Choroid plexus epithelial cell (primary cell): ENCODE data around the gene ACRBP.
A peak's percentile ranks its signal among the peaks of the same experiment; 100 is the strongest.

ENCODE experiments used
- DNase-seq: peaks from one replicate; pipeline ENCODE4 v3.0.0-alpha.2; 2010; ENCODE audit warnings: low read depth
- H3K4me3 ChIP-seq: 2 replicates; pipeline ENCODE4 v1.5.1; 2011; ENCODE audit warnings: low read depth, mild to moderate bottlenecking, control low read depth, low read length, moderate library complexity
- TF ChIP-seq, protein P1 (sequence below): conservative IDR thresholded peaks from 2 replicates; pipeline ENCODE4 v1.5.1; 2011; ENCODE audit warnings: low read depth, mild to moderate bottlenecking, control low read depth, inconsistent platforms, low read length, moderate library complexity

The ACRBP gene

DNA sequence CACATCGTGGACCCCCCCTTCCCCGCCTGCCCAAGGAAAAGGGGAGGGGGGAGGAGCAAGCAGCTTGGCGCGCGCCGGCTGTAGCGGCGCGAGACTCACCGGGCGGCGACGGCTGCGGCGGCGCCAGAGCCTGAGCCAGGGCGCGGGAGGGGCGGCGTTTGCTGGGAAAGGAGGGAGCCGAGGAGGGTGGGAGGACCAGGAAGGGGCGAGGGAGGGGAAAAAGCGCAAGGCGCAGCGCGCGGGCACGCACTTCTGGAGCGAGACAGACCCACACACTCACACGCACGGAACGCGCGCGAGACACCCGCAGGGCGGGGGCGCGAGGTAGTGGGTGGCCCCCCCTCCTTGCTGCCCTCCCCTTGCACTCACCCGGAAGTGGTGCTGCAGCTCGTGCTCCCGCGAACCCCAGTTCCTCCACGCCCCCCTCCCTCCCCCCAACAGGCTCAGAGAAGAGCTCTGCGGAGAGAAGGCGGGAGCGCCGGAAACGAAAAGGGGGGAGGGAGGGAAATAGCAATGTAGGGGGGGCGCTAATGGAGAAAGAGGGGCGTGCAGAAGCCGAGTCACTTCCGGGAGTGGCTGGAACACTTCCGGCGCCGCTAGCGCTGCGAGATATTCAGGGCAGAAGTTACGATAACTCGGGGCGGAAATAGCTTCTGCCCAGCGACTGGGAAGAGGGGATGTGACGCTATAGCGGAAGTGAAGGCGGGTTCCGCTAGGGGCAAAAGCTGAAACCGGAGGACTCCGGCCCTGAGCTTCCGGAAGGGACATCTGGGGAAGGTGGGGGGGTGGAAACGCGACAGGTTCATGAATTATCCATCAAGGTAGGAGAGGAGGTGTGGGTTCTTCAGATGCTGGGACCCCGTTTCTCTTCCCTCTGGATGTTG, 42.0 kb upstream of the ACRBP start, which contains the start of gene ZNF384:
Gene ZNF384 (minus strand): TSS at position 377 of the 884 bp plus-strand sequence. CDS start 9,855 bp downstream, outside the sequence.
- TF ChIP-seq, protein P1, sequence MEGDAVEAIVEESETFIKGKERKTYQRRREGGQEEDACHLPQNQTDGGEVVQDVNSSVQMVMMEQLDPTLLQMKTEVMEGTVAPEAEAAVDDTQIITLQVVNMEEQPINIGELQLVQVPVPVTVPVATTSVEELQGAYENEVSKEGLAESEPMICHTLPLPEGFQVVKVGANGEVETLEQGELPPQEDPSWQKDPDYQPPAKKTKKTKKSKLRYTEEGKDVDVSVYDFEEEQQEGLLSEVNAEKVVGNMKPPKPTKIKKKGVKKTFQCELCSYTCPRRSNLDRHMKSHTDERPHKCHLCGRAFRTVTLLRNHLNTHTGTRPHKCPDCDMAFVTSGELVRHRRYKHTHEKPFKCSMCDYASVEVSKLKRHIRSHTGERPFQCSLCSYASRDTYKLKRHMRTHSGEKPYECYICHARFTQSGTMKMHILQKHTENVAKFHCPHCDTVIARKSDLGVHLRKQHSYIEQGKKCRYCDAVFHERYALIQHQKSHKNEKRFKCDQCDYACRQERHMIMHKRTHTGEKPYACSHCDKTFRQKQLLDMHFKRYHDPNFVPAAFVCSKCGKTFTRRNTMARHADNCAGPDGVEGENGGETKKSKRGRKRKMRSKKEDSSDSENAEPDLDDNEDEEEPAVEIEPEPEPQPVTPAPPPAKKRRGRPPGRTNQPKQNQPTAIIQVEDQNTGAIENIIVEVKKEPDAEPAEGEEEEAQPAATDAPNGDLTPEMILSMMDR, result peak; percentile 25
- peak within 1 kb of the TSS; percentile 85 for H3K4me3 ChIP-seq
- peak; percentile 99 for DNase-seq

DNA sequence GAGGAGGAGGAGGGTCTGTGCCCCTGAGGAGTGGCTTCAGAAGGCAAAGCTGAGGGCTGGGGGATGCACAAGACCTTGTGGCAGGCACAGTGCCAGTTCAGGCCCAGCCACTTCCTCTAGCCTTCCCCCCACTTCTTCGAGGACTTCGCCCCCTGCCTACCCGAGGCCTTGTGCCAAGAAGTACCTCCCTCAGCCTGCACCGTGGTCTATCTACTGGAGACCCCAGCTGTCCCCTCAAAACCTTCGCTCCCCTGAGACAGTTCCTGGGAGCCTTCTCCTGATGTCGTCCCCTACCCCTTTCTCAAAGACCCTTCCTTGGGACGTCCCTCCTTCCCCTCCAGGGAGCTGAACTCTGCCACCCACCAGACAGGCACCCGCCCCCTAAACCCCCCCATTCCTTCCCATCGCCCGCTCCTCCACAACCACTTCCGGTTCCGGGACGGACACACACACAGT, 41.3 kb upstream of the ACRBP start:
- TF ChIP-seq, protein P1, result no peak
- peak overlapping the region; percentile 85 for H3K4me3 ChIP-seq
- DNase-seq, result no peak

DNA sequence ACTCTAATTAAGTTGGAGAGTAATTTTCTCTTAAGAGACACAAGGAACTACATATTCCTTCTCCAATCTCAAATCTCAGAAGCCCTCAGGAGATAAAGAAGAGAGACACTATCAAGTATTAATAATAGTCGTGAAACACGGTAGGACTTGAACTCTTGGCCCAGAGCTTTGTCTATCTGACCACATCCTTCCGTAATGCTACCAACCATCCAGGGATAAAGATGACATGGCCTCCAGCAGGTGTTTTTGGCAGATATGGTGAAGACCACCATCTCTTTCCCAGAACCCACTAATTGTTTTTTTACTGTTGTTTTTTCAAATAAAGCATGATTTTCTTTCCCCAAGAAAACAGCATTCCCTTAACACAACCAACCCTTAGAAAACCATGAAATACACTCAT, 38.6 kb upstream of the ACRBP start:
- H3K4me3 ChIP-seq, result no peak overlapping the region
- TF ChIP-seq, protein P1, result no peak
- no peak for DNase-seq

DNA sequence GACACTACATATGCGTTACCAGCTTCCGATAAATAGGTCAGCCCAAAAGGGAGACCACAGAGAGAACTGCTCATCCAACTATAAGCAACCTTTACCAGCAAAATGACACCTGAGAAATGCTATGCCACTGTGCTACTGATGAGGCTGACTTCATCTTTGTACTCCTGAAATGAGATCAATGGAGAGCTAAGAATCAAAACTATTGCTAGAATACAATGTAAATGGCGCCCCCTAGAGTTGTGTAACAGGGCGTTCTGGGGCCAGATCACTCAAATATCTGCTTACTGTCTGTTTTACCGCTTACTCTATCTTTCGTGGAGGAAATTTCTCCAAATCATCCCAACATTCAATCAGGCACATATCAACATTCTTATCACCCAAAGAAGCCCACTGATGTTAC, 37.4 kb upstream of the ACRBP start:
- TF ChIP-seq, protein P1, result peak; percentile 53
- DNase-seq, result no peak
- H3K4me3 ChIP-seq, result no peak overlapping the region

DNA sequence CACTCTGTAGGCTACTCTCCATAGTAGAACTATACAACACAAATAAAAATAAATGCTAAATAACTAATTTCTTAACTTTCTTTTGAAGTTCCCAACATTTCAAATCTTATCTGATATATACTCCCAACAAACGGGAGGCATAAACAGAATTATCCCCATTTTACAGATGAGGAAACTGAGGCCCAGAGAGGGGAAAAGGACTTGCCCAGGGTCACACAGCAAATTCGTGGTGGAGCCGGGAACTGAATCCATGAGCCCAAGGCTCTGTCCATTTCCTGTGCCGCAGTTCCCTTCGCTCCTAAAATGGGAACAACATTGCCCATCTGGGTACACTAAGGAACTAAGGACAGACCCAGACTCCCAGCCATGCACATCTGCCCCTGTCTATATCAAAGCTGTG, 29.7 kb upstream of the ACRBP start:
- TF ChIP-seq, protein P1, result no peak
- no peak for DNase-seq
- H3K4me3 ChIP-seq, result no peak overlapping the region

DNA sequence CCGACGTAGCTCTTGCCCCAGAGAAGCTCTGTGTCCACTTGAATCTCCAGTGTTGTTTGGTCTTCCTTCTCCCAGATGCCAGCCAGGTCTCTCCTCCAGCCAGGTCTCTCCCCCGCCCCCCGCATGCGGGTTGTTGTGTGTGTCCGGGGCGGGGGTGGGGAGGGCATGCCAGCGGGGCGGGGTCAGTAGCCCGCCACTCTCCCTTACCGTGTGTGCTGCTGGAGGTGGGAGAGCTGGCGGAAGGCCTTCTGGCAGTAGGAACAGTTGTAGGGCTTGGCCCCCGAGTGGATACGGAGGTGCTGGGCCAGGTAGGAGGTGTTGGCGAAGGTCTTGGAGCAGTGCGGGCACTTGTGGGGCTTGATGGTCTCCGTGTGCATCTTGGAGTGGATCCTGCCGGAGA, 24.9 kb upstream of the ACRBP start:
- TF ChIP-seq, protein P1, result no peak
- DNase-seq, result no peak
- H3K4me3 ChIP-seq, result no peak overlapping the region
